Measurements from ENCODE around the gene PILRA. TPM values are rescaled to one million over a fixed set of nuclear protein-coding genes. Genes with fewer than 3 reads are reported as not detected.

The PILRA gene
- total and polyA plus RNA-seq, 10 of the 15 experiments (the other 5 are each of a cell fraction or from before 2014, with no cell fraction given) = 6.6 to 43.3 (median 11.5) TPM

DNA sequence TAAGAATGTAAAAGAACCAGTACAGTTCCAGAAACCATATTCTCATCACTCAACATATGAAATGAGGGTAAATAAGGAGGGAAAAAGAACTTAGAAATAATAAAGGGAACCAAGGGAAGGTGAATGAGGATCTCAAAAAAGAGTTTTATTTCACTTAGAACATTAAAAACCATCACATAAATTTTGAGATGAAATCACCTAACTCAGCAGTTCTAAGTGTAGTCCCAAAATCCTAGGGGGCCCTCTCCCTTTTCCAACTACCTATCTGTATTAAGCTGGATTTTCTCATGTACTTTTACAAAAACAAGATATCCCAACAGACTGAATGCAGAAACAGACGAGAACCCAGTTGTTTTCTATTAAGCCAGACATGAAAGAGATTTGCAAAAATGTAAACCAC lies 52.1 kb downstream of the PILRA start (continued):
- TF ChIP-seq ZNF687 (IDR thresholded peaks at IDR 0.05) (no peak), SREBF2 (IDR thresholded peaks at IDR 0.05; ENCODE audit: low read length) (no peak), PAX8 (IDR thresholded peaks at IDR 0.05) (no peak), ZBED1 (IDR thresholded peaks at IDR 0.05; ENCODE audit: borderline replicate concordance) (no peak), BRCA1 (IDR thresholded peaks at IDR 0.05; ENCODE audit: low read depth, low read length) (no peak), CBX3 (IDR thresholded peaks at IDR 0.05; ENCODE audit: borderline replicate concordance, low read depth) (no peak)

DNA sequence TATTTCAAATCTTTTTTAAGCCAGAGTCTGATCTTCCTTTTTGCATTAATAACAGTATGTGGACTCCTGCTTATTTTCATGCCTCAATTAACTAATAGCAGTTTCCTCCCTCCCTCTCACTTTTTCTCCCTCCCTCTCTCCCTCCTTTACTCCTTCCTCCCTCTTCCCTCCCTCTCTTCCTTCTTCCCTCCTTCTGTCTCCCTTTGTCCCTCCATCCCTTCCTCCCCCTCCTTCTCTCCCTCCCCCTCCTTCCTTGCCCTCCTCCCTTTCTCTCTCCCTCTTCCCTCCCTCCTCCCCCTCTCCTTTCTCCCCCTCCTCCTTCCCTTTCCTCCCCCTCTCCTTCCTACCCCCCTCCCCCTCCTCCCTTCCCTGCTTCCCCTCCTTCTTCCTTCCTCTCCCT lies 53.2 kb downstream of the PILRA start:
- Histone ChIP-seq H3K27me3 (replicated peaks in 1 of 2; ENCODE audit: control insufficient read depth in 2 of 2, insufficient read depth in 2 of 2, low read length in 1 of 2) (no peaks in the 10 kb centered on the region), H3K79me2 (ENCODE audit: control insufficient read depth, insufficient read depth, low read length) (peaks cover 22% of the 10 kb centered on the region), H3K36me3 (ENCODE audit: control insufficient read depth in 2 of 2, insufficient read depth in 2 of 2, low read length in 1 of 2) (peaks cover 0 to 3% of the 10 kb centered on the region in 2 experiments; a peak in 2 of 4 replicates), H3K4me3 (no peak overlapping the region), H3K4me1 (ENCODE audit: control insufficient read depth, insufficient read depth, low read length) (peaks cover 22% of the 10 kb centered on the region), H3K9ac (ENCODE audit: control insufficient read depth, insufficient read depth, low read length) (no peak overlapping the region), H3K4me2 (ENCODE audit: control insufficient read depth, insufficient read depth) (no peak overlapping the region), H3K9me3 (replicated peaks; ENCODE audit: control insufficient read depth, insufficient read depth, low read length) (no peaks in the 10 kb centered on the region), H4K20me1 (ENCODE audit: control insufficient read depth, insufficient read depth) (no peaks in the 10 kb centered on the region), H2AFZ (ENCODE audit: control insufficient read depth, low read depth, low read length) (no peak overlapping the region), H3K27ac (ENCODE audit: control insufficient read depth, insufficient read depth) (no peak overlapping the region)
- ChIA-PET RAD21 (ENCODE audit: unreplicated experiment) (no interaction called here), POLR2A (interaction anchor here (0.7 kb wide), 2 partner anchors 49 to 297 kb away, joined by 3 to 5 read pairs; no protein-coding TSS in a partner anchor), SMC1A (ENCODE audit: uncharacterized antibody, unreplicated experiment) (no interaction called here), CTCF (no interaction called here)
- DNase-seq (ENCODE audit: low read depth, low spot score) (no peak), ATAC-seq (no peak), FAIRE-seq (no peak)
- intact Hi-C loops (cut with micrococcal nuclease; ENCODE audit: unreplicated experiment) (no loop called here), in situ Hi-C loops (cut with MboI) (no loop called here)
- no TSS peak for BruUV-seq (replicated peaks)
- TF ChIP-seq CHD1 (IDR thresholded peaks at IDR 0.05; ENCODE audit: low read depth, low read length) (no peak), RUNX3 (IDR thresholded peaks at IDR 0.05; ENCODE audit: low read length) (no peak), CHD4 (IDR thresholded peaks at IDR 0.05) (no peak), SREBF1 (IDR thresholded peaks at IDR 0.05; ENCODE audit: low read length) (no peak), E2F4 (IDR thresholded peaks at IDR 0.05; ENCODE audit: low read depth, low read length) (no peak), KDM1A (IDR thresholded peaks at IDR 0.05; ENCODE audit: borderline replicate concordance) (no peak), RBBP5 (conservative IDR thresholded peaks at IDR 0.05) (no peak), PML (IDR thresholded peaks at IDR 0.05; ENCODE audit: low read length) (no peak), MAX (IDR thresholded peaks at IDR 0.05; ENCODE audit: low read depth, low read length) (no peak), MYB (IDR thresholded peaks at IDR 0.05; ENCODE audit: borderline replicate concordance, low read depth, low read length) (no peak)
